ENCODE measurements around the gene PPP1R13B. TPM values are rescaled to one million over a fixed set of nuclear protein-coding genes. Genes with fewer than 3 reads are reported as not detected.

The PPP1R13B gene
- total RNA-seq, 1 experiment from 2014 or later = 17.8 TPM

DNA sequence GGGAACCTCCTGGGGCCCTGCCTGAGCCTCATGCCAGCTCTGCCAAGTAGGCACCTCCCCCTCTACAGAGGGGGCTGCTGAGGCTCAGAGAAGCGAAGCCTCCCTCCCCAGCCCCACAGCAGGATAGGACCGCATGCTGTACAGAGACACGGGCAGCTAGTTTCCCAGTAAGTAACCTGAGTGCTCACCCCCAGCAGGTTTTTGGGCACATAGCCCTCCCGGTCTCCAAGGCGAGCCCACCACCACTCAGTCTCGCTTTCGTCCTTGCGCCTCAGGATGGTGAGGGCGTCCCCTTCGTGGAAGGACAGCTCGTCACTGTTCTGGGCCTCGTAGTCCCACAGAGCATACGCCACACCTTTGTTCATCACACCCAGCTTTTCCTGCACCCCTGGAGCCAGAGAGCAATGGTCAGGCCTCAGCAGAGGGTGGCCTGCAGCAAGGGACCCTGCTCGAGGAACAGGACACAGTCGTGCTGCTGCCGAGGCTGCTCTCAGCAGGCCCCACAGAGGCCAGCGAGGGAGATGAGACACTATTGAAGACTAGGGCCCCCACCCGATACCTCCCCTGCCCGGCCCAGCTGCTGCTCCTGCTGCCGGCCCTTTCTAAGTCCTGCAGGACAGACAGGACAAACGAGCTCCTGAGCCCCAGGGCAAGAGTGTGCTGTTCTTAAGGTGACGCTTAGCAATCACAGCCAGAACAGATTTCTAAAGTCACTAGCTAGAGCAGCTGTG lies 111.4 kb downstream of the PPP1R13B start:
- Histone ChIP-seq H3K79me2 (ENCODE audit: insufficient read depth, low read length) (no peaks in the 10 kb centered on the region), H3K27ac (ENCODE audit: low read depth, low read length) (no peak overlapping the region), H3K4me3 (replicated peaks in 1 of 2; ENCODE audit: low read depth in 1 of 2, low read length in 2 of 2) (no peak overlapping the region), H3K27me3 (ENCODE audit: insufficient read depth, low read length) (no peaks in the 10 kb centered on the region), H3K9ac (ENCODE audit: low read length) (no peak overlapping the region), H2AFZ (ENCODE audit: low read depth, low read length, poor library complexity, severe bottlenecking) (no peak overlapping the region), H3K9me2 (ENCODE audit: insufficient read depth) (no peaks in the 10 kb centered on the region), H3K4me1 (ENCODE audit: control insufficient read depth in 1 of 2, insufficient read depth in 2 of 2, low read length in 2 of 2) (no peaks in the 10 kb centered on the region), H3K36me3 (ENCODE audit: control insufficient read depth in 1 of 2, insufficient read depth in 2 of 2, low read length in 2 of 2) (peaks cover 3 to 6% of the 10 kb centered on the region in 2 experiments; a peak in 3 of 4 replicates), H3K9me3 (ENCODE audit: control insufficient read depth in 1 of 2, insufficient read depth in 1 of 2, low read depth in 1 of 2, low read length in 2 of 2) (no peaks in the 10 kb centered on the region), H4K20me1 (ENCODE audit: insufficient read depth) (no peaks in the 10 kb centered on the region), H3K4me2 (ENCODE audit: low read length) (no peak overlapping the region)
- ChIA-PET CTCF (interaction anchor here (1.5 kb wide), 1 partner anchor 73 kb away, joined by 3 read pairs; no protein-coding TSS in a partner anchor), POLR2A (no interaction called here), RAD21 (ENCODE audit: low non-redundant PET in 1 of 2, low total read pairs in 2 of 2, uncharacterized antibody in 2 of 2, unreplicated experiment in 2 of 2) (no interaction called here)
- BruUV-seq (replicated peaks) = no TSS peak
- ATAC-seq (no peak), DNase-seq (ENCODE audit: low read depth, low spot score) (no peak)
- intact Hi-C loops (cut with micrococcal nuclease) = no loop called here
- TF ChIP-seq EGR1 (IDR thresholded peaks at IDR 0.05; ENCODE audit: low read depth) (no peak), ELF1 (IDR thresholded peaks at IDR 0.05; ENCODE audit: borderline replicate concordance, low read depth) (no peak), POLR2A (IDR thresholded peaks at IDR 0.05; ENCODE audit: borderline replicate concordance, extremely low read depth, insufficient read depth, insufficient read length) (no peak)
- TF ChIP-seq, protein P1, sequence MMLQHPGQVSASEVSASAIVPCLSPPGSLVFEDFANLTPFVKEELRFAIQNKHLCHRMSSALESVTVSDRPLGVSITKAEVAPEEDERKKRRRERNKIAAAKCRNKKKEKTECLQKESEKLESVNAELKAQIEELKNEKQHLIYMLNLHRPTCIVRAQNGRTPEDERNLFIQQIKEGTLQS (IDR thresholded peaks at IDR 0.05) = no peak

DNA sequence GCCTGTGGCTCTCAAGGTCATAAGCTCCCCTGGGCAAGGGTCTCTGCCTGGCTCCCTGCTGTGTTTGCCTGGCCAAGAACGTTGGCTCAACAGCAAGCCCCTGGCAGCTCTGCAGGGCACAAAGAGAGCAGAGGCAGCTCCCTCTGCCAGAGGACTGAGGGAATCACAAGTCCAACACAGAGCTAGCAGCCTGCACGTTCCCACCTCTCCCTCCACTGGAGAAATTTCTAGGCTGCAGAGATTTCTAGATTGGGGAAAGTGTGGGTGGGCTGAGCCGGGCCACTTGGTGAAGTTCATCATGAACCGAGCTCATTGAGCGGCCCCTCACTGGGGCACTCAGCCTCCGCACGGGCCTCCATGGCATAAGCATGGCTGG lies 111.9 kb downstream of the PPP1R13B start:
- Histone ChIP-seq H2AFZ (ENCODE audit: low read depth, low read length, poor library complexity, severe bottlenecking) (no peak overlapping the region), H3K9me2 (ENCODE audit: insufficient read depth) (no peaks in the 10 kb centered on the region), H3K27ac (ENCODE audit: low read depth, low read length) (no peak overlapping the region), H3K36me3 (ENCODE audit: control insufficient read depth in 1 of 2, insufficient read depth in 2 of 2, low read length in 2 of 2) (peaks cover 3 to 6% of the 10 kb centered on the region in 2 experiments; a peak in 3 of 4 replicates), H4K20me1 (ENCODE audit: insufficient read depth) (no peaks in the 10 kb centered on the region), H3K9me3 (ENCODE audit: control insufficient read depth in 1 of 2, insufficient read depth in 1 of 2, low read depth in 1 of 2, low read length in 2 of 2) (no peaks in the 10 kb centered on the region), H3K79me2 (ENCODE audit: insufficient read depth, low read length) (no peaks in the 10 kb centered on the region), H3K9ac (ENCODE audit: low read length) (no peak overlapping the region), H3K4me3 (replicated peaks in 1 of 2; ENCODE audit: low read depth in 1 of 2, low read length in 2 of 2) (no peak overlapping the region), H3K4me1 (ENCODE audit: control insufficient read depth in 1 of 2, insufficient read depth in 2 of 2, low read length in 2 of 2) (no peaks in the 10 kb centered on the region), H3K4me2 (ENCODE audit: low read length) (no peak overlapping the region), H3K27me3 (ENCODE audit: insufficient read depth, low read length) (no peaks in the 10 kb centered on the region)
- no peak for ATAC-seq
- no TSS peak for BruUV-seq (replicated peaks)
- ChIA-PET POLR2A (no interaction called here), CTCF (interaction anchor here (1.5 kb wide), 1 partner anchor 73 kb away, joined by 3 read pairs; no protein-coding TSS in a partner anchor), RAD21 (ENCODE audit: low non-redundant PET in 1 of 2, low total read pairs in 2 of 2, uncharacterized antibody in 2 of 2, unreplicated experiment in 2 of 2) (no interaction called here)
- no peak for TF ChIP-seq FOSL1 (IDR thresholded peaks at IDR 0.05; ENCODE audit: low read depth)
- TF ChIP-seq ELF1 (IDR thresholded peaks at IDR 0.05; ENCODE audit: borderline replicate concordance, low read depth) = no peak
- TF ChIP-seq, protein P2, sequence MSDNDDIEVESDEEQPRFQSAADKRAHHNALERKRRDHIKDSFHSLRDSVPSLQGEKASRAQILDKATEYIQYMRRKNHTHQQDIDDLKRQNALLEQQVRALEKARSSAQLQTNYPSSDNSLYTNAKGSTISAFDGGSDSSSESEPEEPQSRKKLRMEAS (IDR thresholded peaks at IDR 0.05) = no peak
- intact Hi-C loops (cut with micrococcal nuclease) = no loop called here
- DNase-seq (ENCODE audit: low read depth, low spot score) = no peak
